Measurements from ENCODE around the gene BEND2. TPM values are rescaled to one million over a fixed set of nuclear protein-coding genes. Genes with fewer than 3 reads are reported as not detected.

BEND2 gene
- total and polyA plus RNA-seq, 9 donors, result 0.02 TPM; not detected in 8

DNA sequence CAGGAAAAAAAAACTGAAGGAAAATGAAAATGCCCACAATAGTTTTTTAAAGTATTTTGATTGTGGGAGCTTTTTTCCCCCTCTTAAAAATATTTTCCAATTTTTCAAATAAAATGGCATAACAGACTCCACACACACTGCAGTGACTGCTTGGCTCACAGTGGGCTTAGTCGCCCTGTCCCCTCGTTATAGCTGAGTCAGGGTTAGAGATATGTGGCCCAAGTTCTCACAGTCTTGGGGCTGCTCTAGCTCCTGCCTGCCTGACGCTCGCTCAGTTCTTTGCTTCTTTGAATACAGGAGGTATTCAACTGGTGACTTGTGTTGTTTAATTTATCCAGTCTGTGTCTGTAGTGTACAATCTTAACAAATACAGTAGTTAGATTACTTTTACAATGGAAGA, 47.7 kb downstream of the BEND2 start:
- intact Hi-C loops (cut with DNase I), result no loop called here
- no peaks in the 10 kb centered on the region for H3K36me3 ChIP-seq
- no peak overlapping the region for H3K27ac ChIP-seq
- H3K4me1 ChIP-seq (ENCODE audit: insufficient read depth), result peaks cover 2% of the 10 kb centered on the region
- TF ChIP-seq EP300 (IDR thresholded peaks at IDR 0.05) (no peak), POLR2A (IDR thresholded peaks at IDR 0.05) (no peak)
- TF ChIP-seq, protein P1, sequence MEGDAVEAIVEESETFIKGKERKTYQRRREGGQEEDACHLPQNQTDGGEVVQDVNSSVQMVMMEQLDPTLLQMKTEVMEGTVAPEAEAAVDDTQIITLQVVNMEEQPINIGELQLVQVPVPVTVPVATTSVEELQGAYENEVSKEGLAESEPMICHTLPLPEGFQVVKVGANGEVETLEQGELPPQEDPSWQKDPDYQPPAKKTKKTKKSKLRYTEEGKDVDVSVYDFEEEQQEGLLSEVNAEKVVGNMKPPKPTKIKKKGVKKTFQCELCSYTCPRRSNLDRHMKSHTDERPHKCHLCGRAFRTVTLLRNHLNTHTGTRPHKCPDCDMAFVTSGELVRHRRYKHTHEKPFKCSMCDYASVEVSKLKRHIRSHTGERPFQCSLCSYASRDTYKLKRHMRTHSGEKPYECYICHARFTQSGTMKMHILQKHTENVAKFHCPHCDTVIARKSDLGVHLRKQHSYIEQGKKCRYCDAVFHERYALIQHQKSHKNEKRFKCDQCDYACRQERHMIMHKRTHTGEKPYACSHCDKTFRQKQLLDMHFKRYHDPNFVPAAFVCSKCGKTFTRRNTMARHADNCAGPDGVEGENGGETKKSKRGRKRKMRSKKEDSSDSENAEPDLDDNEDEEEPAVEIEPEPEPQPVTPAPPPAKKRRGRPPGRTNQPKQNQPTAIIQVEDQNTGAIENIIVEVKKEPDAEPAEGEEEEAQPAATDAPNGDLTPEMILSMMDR (IDR thresholded peaks at IDR 0.05), result no peak
- no peaks in the 10 kb centered on the region for H3K9me3 ChIP-seq
- DNase-seq, result no peak
- H3K27me3 ChIP-seq, result no peaks in the 10 kb centered on the region
- 66 to 76% (median 71%) methylated on average over 4 of the region's 4 CpGs for WGBS, 3 donors
- H3K4me3 ChIP-seq, result no peak overlapping the region

DNA sequence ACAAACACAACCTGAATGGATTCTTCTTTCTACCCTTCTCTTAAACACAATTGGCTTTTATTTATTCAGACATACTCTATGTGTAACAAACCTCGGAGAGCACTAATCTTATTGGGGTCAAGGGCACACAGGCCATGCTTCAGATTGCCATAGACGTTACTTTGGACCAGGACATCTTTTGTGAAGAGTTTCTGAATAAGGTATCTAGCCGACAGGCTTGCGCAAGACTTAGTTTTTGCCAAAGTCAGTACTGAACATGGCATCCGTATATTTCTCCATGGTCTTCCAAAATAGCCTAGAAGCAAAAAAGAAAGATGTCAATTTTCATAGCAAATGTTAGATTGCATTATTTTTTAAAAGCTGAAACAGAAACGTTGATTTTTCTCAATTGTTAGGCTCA, 49.8 kb downstream of the BEND2 start:
- no peak for DNase-seq
- intact Hi-C loops (cut with DNase I), result no loop called here
- no peak overlapping the region for H3K27ac ChIP-seq
- no peak overlapping the region for H3K4me3 ChIP-seq
- no peaks in the 10 kb centered on the region for H3K36me3 ChIP-seq
- H3K9me3 ChIP-seq, result no peaks in the 10 kb centered on the region
- H3K4me1 ChIP-seq (ENCODE audit: insufficient read depth), result peaks cover 2% of the 10 kb centered on the region
- 71 to 73% (median 73%) methylated on average over 6 of the region's 6 CpGs for WGBS, 3 donors
- H3K27me3 ChIP-seq, result no peaks in the 10 kb centered on the region
- TF ChIP-seq POLR2A (IDR thresholded peaks at IDR 0.05) (no peak), EP300 (IDR thresholded peaks at IDR 0.05) (no peak)
- TF ChIP-seq, protein P1 (IDR thresholded peaks at IDR 0.05), result no peak

DNA sequence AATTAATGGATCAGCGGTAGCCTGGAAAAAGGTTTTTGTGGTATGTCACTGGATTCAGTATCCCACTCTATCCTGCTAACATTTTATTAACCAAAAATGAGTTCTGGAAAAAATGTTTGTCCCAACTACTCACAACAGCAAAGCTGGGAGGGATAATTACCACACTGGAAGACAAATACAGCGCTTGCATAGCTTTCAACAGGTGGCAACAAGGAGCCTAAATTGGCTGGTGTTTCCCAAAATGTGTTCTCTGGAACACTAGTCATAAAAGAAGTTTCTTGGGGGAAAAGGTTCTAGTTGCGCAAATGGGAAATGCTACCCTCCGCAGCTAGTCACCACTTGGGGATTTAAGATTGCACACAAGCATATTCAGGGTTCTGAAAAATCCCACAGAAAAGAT, 54.6 kb downstream of the BEND2 start:
- DNase-seq, result no peak
- Histone ChIP-seq H3K36me3 (no peaks in the 10 kb centered on the region), H3K27me3 (no peaks in the 10 kb centered on the region), H3K27ac (no peak overlapping the region), H3K4me3 (no peak overlapping the region), H3K4me1 (ENCODE audit: insufficient read depth) (no peaks in the 10 kb centered on the region), H3K9me3 (no peaks in the 10 kb centered on the region)
- 79 to 87% (median 85%) methylated on average over 4 of the region's 4 CpGs for WGBS, 3 donors
- intact Hi-C loops (cut with DNase I), result no loop called here
- TF ChIP-seq EP300 (IDR thresholded peaks at IDR 0.05), result no peak
- TF ChIP-seq POLR2A (IDR thresholded peaks at IDR 0.05), result no peak
- TF ChIP-seq, protein P1 (IDR thresholded peaks at IDR 0.05), result no peak

DNA sequence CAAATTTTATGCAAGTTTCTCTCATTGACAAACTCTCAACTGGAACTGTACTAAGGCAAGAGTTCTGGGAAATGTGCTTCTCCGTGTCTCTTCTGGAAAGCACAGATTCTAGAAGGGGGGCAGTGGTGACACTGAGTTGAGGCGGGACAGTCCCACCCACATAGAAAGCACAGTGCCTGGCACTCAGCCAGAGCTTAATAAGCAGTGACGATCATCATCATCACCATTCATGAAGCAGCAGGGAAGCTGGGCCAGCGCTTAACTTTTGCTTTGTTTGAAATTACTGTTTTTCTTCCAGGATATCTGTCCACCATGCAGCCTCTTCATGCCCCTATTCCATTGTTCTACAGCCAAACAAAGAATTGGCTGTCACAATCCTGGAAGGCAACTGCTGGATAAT, 60.3 kb downstream of the BEND2 start:
- DNase-seq, result no peak
- intact Hi-C loops (cut with DNase I), result no loop called here
- Histone ChIP-seq H3K4me1 (ENCODE audit: insufficient read depth) (no peaks in the 10 kb centered on the region), H3K27me3 (no peaks in the 10 kb centered on the region), H3K36me3 (no peaks in the 10 kb centered on the region), H3K27ac (no peak overlapping the region), H3K4me3 (no peak overlapping the region), H3K9me3 (no peaks in the 10 kb centered on the region)
- 66 to 83% (median 69%) methylated on average over 4 of the region's 4 CpGs for WGBS, 3 donors
- no peak for TF ChIP-seq POLR2A (IDR thresholded peaks at IDR 0.05)
- TF ChIP-seq, protein P1 (IDR thresholded peaks at IDR 0.05), result no peak
- TF ChIP-seq EP300 (IDR thresholded peaks at IDR 0.05), result no peak

DNA sequence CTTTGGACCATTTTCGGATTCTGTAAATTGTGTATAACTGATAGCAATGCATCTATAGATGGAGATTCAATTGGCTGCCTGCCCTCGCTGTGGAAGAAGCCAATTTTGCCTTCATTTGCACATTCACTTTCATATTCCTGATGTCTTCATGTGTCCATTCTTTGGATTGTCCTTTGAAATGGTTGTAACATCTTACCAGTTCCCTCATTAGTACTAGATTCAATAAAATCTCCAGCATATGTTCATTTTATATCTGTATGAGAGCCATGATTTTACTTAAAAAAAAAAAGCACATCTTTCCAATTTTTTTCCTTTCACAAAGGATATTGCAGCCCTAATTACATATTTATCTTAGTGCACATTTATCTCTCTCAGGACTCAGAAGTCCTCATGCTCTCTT, 61.7 kb downstream of the BEND2 start:
- DNase-seq, result no peak
- H3K4me3 ChIP-seq, result no peak overlapping the region
- no peaks in the 10 kb centered on the region for H3K4me1 ChIP-seq (ENCODE audit: insufficient read depth)
- no peaks in the 10 kb centered on the region for H3K36me3 ChIP-seq
- no peaks in the 10 kb centered on the region for H3K9me3 ChIP-seq
- WGBS, 3 donors, result 70 to 83% (median 81%) methylated on average over 2 of the region's 2 CpGs
- intact Hi-C loops (cut with DNase I), result no loop called here
- no peak overlapping the region for H3K27ac ChIP-seq
- H3K27me3 ChIP-seq, result no peaks in the 10 kb centered on the region
- TF ChIP-seq POLR2A (IDR thresholded peaks at IDR 0.05), result no peak
- TF ChIP-seq EP300 (IDR thresholded peaks at IDR 0.05), result no peak
- TF ChIP-seq, protein P1 (IDR thresholded peaks at IDR 0.05), result no peak
